HG03108 (cell line): ENCODE results near the gene SHANK2.

ENCODE experiments used
- ATAC-seq: cut with Tn5 transposase; IDR thresholded peaks from one replicate; pipeline ENCODE4 v1.9.1; 2021; ENCODE audit warnings: moderate library complexity; ENCODE audit not compliant: unreplicated experiment

Gene SHANK2

DNA sequence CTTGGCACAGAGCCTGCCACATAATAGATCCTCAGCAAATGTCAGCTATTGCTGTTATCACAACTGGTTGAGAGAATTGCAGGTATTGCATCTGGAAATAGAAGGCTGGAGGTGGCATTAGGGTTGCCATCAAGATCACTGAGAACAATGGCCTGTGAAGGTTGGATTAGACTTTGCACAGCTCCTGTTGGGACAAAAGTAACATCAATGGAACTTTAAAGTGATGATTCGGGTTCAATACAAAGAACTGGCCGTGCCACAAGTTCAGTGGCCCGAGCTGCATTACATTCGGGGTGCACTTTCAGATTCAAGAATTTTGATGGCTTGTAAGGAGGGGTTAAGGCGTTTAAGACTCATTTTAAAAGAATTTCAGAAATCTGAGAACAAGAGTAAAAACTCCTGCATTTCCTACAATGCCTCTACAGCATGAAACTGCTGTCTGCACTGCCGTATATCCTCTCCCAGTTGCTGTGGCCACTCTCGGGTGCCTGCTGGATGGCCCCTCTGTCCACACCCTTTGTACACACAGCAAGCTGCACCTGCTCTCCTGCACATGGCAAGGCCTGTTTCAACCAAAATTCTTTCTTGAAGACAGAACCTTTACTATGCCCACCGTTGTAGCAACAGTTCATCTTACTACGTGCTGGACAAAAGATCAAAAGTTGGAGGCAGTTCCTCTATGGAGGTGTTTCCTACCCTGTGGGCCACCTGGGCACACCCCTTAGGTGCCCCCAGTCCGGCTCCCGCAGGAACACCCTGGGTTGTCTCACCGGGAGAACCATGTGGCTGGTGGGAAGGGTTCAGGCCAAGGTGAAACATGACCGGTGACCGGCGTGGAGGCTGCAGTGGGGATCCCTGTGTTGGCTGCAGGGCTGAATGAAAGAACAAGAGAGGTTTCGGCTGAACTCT is 17.5 kb upstream of the SHANK2 start:
- ATAC-seq = no peak

GRCh38 chr11:71268706-71269321 is 16.4 kb upstream of the SHANK2 start:
- ATAC-seq = no peak

DNA sequence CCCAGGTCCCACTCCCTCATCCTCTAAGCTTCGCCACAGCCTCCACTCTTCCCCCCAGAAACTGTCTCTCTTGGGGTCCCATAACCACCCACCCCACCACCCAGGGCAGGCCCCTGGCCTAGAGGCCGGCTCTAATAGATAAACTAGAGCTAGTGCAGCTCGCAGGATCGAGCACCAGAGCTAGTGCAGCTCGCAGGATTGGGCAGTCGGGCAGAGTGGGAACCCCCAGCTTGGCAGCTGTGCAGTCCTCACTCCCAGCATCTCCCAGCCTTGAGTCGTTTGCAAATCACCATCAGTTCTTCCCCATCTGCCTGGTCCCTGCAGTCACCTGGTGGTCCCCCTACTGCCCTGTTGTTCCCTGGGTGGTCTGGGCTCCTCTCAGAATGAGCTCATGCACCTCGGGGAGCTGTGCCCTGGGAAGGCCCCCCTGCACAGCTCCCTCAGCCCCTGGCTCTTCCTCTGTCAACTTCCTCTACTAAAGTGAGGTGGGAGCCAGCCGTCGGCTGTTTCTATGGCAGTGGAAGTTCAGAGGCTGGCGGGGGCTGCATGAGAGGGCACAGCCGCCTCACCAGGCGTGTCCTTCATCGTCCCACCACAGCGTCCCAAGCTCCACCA is 15.5 kb upstream of the SHANK2 start:
- no peak for ATAC-seq

DNA sequence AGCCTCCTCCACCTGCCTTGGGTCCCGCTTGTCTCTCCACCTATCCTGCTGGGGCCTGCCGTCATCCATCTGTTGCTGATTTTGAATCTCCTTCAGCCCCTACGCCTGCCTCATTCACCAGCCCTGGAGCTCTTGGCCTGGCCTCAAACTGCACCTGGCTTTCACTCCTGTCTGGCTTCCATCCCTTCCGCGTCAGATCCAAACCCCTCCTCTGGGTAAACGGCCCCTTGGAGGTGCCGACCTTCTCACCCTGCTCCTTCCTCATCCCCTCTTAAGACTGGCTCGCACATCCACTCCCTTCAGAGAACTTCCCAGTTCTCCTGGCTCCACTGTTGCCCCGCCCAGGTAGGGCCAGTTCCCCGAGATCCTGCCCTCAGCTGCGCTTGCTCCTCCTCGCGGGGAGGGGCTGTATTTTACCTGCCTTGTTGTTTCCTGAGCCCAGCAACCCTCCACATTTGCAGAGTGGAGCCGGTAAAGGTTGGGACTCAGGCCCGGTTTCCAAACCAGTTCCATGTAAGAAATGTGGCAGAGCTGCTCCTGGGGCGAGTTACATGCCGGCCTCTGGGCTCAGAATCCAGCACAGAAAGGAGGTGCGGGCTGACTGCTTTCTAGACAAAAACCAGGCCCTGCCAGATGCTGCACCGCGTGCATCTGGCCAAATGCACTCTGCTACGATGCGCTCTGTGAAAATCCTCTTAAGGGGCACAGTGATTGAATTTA is 13.9 kb upstream of the SHANK2 start:
- ATAC-seq = no peak

GRCh38 chr11:71265559-71266092 is 13.2 kb upstream of the SHANK2 start:
- ATAC-seq = no peak

GRCh38 chr11:71263386-71263785 is 11.0 kb upstream of the SHANK2 start:
- no peak for ATAC-seq

DNA sequence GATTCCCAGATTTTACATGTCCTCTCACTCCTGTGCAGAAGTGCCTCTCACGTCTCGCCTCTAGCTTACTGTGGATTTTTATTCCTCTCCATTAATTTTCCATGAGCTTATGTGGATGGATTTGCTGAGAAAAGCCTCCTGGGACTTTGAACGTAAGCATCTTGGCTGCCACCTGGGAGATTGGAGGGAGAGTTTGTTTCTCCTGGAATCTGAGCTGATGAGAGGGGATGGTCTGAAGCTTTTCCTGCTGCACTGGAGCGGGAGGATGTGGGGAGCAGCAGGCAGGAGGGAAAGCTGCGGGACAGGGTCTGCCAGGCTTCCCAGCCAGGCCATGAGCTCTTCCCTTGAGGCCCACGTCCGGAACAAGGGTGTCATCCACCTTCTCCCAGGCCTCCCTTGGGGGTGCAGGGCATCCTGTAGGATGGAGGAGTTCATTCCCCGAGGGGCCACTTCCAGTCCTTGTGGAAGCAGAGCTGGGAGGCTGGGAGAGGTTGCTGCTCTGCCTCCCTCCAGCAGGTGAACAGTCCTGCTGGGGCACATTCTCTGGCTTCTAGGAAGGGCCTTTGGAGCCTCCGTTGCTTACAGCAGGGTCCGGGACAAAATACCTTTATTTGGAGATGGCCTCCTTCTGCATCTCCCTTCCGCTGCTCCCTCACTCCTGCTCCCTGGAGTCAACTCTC is 3.6 kb upstream of the SHANK2 start:
- ATAC-seq = no peak

DNA sequence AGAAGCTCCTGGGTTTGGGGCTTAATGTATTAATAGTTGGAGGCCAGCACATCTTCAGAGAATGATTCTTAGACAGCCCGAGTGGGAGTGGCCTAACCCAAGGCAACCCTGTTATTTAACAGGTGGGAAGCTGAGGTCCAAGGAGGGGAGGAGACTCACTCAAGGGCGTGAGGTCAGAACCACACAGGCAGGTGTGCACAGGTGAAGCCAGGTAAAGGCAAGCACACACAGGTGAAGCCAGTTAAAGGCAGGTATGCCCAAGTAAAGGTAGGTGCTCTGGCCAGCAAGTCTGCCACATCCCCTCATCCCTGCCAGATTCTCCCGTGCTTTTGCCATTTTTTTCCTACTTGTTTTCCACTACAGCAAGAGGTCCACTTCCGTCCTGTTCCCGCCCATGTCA is 2.9 kb upstream of the SHANK2 start:
- ATAC-seq = no peak

- ATAC-seq = no peak
These were observed 1.4 kb upstream of the SHANK2 start for GRCh38 chr11:71253794-71254193.

DNA sequence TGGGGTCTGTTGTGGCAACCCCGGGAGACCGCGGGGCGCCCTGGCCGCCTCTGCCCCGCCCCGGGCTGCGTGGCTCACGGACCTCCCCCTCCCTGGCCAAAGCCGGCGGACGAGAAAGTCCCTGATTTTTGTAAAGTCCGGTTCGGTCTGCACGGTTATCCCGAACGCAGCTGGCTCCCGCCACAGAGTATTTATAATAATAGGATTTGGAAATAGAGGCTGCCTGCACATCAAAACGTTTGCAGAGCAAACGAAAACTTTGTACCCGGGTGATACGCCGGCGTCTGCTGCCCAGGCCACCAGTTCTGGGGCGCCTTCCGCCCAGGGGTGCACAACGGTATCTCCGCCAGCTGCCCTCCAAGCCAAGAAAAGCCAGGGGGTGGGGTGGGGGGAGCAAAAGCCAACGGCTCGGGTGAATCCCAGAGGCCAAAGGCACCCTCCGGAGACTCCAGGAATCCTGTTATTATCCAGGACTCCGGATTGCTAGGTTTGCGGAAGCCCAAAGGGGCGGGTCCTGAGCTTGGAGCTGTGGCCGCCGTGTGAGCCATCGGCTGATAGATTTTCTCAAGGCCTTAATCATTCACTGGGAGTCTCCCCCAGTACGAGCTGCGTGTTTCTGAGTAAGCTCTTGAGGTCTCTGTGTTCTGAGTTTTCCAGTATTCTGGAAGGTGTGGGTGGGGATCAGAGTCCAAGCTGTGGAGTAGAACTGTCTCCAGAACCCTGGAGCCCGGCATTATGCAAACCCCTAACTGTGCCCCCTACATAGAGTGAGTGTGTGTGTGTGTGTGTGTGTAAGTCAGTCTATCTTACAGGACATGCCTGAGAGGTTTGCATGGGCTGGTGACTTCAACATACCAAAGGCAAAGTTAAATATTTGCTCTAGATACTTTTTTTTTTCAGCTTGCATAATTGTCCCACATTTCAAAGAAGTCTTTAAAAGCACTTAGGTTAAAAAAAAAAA is 673 bp upstream of the SHANK2 start:
- ATAC-seq = peak; percentile 41

DNA sequence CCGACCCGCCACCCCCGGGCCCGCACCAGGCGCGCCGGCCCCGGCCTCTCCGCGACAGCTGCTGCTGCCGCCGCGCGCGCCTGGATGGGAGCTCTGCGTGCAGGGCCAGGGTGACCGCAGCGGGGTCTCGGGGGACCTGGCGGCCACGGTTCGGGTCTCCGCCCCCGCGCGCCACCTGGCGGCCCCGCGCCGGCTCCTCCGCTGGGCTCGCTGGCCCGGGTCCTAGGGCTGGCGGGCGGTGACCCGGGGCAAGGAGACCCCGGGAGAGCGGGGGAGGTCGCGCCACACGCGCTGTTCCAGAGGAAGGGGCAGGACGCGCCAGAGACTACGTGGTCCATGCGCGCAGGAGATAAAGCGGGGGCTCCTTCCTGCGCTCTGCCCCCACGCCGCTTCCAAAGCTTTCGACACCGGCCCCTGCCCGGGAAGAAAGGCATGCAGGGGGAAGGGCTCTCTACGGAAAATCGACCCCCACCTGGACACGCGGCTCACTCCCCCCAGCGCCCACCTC is 562 bp downstream of the SHANK2 start:
- no peak for ATAC-seq

DNA sequence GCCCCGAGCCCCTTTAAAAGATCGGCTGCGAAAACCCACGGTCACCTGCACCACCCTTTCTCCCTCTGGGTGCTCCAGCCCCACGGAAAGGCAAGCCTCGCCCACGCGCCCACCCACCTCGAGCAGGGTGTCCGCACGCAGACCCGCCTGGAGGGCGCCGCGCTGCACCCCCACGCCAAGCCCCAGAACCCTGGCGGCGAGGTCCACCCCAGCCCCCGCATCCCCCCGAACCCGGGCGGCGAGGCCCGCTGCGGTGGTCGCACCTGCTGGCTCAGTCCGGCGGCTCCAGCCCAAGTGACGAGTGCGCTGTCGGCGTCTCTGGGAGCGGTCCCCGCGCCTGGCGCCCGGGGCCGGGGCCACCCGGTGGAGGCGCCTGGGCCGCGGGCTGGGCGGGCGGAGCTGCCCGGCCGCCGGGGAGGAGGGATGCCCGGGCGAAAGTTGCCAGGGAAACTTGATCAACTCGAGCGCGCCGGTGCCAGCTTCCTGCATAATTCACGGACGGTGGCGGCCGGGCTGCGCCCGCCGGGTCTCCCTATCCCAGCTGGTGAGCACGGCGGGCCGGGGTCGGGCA is 1.1 kb downstream of the SHANK2 start:
- ATAC-seq = no peak

DNA sequence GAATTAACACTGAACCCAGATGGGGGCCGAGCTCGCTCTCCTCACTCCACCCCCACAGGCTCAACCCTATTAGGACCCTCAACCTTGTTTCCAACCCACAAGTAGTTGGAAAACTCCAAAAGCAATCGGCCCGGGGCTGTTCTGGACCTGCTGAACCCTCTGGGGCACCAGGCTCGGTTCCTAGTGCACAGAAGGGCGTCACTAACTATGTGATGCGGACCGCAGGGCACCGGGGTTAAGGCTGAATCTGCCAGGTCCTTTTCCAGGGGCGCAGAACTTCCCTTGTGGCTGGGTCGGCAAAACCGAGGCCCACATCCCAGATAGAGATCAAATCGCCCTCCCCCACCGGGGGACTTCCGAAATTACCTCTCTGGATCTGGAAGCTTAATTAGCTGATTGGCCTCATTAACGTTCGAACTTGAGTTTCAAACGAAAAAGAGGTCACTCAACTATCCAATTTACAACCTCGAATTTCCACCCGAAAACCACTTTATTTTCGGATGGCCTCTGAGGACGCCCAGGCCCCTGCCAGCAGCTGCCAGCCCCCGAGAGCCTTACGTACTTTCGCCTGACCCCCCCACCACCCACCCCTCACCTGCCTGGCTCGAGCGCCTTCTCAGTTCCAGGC is 1.7 kb downstream of the SHANK2 start:
- no peak for ATAC-seq

- ATAC-seq = no peak
These were observed 3.1 kb downstream of the SHANK2 start for GRCh38 chr11:71249301-71249700.

DNA sequence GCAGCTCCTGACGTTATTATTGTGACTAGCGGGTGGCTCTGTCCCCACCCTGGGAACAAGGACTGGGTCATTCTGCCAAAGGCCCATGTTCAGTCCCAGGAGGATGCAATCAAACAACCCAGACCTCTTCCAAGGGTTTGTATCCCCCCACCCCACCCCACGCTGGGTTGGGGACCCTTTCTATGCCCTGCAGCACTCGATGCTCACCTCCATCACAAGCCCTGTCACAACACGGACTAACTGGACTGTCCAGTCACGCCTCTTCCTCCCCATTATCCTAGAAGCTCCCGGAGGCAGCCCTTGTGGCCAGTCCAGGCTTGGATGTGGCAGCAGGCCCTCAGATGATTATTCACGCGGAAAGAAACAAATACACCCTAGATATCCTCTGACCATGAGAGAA is 3.7 kb downstream of the SHANK2 start:
- ATAC-seq = no peak

- ATAC-seq = no peak
These were observed 4.2 kb downstream of the SHANK2 start for GRCh38 chr11:71248251-71248570.

- ATAC-seq = no peak
These were observed 4.7 kb downstream of the SHANK2 start for GRCh38 chr11:71247551-71248250.

DNA sequence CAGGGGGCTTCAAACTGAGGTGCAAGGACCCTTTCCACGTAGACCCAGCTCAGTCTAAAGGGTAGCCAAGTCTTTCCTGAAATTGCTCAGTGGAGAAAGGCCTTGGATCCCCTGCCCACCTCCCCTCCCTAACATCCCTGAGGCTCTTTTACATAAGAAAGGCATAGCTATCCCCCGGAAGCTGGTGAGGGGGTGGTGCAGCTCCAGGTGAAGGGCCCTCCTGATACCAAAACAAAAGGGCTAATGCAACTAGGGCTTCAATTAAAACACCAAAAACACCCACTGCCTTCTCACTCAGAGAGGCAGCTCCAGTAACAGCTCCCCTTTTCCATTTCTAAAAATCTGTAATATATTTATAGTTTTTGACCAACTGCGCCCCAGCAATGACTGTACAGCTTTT is 5.8 kb downstream of the SHANK2 start:
- no peak for ATAC-seq
